NCI-H187 (cell line): ENCODE data around the gene TMSB4Y.

Experiments
- DNase-seq, 2 experiments: peaks; one replicate each; lab custom pipeline; 2025; lab: John Stamatoyannopoulos, UW

The TMSB4Y gene

GRCh38 chrY:13703568-13703968 lies at the start of gene TMSB4Y:
TSS of gene TMSB4Y (plus strand) at chrY:13703899.
- no peak for DNase-seq

DNA sequence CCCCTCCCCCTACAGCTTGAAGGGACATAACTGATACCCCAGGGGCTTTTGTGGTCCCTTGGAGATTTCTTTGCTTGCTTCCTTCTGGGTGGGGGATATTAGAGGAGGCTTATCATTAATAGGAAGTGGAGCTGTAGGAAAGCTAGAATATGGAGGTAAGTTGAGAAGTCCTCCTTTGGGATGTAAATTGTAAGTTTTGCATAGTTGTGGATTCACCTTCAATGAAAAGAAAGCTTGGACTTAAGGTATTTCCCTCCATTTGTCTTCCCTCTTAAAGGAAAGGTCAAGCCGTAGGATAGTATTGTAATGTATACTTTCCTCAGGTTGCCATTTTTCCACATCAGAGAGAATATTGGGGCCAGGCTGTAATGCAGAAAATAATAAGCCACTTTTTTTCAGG lies 39.5 kb upstream of the TMSB4Y start:
- no peak for DNase-seq

- no peak for DNase-seq
These were observed 32.6 kb upstream of the TMSB4Y start for GRCh38 chrY:13671122-13671521.

GRCh38 chrY:13702276-13702675 lies 1.4 kb upstream of the TMSB4Y start:
- no peak for DNase-seq

- DNase-seq, result no peak
These were observed 627 bp downstream of the TMSB4Y start for GRCh38 chrY:13704121-13704930.

- no peak for DNase-seq
These were observed 1.5 kb downstream of the TMSB4Y start for GRCh38 chrY:13705197-13705596.

DNA sequence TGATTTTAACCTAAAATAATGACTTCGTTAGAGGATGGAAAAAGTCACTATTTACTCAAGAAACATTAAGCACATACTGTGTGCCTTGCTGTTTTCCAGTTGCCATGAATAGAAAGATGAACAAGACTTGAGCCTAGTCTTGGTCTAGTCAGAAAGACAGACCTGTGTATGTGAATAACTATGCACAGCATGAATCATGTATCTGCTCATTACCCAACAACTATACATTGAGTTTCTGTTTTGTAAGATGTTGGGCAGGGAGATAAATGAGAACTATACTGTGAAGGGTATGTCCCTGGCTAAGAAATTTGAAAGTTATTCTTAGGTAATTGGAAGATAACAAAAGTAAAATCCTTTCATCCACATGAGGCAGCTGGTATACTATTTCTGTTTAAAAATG lies 4.3 kb downstream of the TMSB4Y start:
- DNase-seq, result no peak

GRCh38 chrY:13718996-13719395 lies 15.3 kb downstream of the TMSB4Y start:
- no peak for DNase-seq

GRCh38 chrY:13729517-13729916 lies 25.8 kb downstream of the TMSB4Y start:
- no peak for DNase-seq

GRCh38 chrY:13738618-13739017 lies 34.9 kb downstream of the TMSB4Y start:
- DNase-seq, result no peak

DNA sequence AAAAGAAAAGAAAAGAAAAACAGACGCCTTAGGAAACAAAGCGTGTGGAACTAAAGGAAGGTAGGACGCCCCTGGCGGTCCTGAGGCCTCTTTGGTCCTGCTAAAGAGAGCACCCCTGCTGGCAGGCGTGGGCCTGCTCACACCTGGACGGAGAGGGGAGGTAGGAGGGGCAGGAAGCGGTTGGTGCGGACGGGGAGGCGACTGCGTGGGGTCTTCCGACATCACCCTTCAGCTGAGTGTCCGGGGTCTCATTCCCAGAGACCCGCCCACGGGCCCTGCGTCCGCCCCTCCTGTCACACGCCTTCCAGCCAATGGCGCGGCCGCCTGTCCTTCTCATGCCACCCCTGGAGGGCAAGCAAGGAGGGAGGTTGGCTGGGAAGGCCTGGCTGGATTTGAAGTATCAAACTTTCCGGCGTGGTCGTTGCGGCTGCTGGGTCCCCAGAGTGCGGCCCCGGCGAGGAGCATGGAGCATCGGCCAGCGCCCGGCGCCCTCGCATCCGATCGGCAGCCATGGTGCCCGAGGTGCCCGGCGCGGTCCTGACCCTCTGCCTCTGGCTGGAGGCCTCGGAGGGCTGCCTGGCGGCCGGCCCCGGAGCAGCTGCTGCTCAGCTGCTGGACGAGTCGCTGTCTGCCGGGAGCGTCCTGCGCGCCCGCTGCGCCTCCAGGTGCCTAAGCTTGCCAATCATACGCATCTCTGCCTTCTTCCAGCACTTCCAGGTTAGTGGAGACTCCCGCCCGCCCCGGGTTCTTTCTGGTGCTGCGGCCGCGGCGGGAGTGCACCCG lies 47.8 kb downstream of the TMSB4Y start:
- no peak for DNase-seq

DNA sequence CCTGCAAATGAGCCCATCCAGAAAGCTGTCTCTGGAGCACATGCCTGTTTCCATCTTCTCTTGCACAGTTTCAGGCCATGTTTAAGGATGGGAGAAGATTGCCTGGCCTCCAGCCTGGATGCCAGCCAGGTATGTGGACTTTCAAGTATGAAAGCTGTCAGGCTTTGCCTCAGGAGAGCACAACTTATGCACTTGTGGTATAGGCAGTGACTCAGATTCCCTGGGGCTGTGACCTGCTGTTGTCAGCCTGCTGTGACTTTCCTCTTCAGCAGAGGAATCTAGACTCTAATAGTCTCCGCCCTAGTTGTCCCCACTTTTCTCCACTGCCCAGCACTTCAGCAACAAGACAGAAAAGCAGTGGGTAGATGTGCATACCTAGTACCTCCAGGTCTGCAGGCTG lies 51.0 kb downstream of the TMSB4Y start:
- DNase-seq, result no peak
